Fibroblast of pulmonary artery (primary cell): ENCODE data around the gene ABCG1.

ENCODE experiments used
- DNase-seq: peaks from one replicate; pipeline ENCODE4 v3.0.0-alpha.2; 2010; ENCODE audit warnings: low read depth
- H3K4me3 ChIP-seq: replicated peaks from 2 replicates; pipeline ENCODE4 v1.5.1; 2011; ENCODE audit warnings: low read depth, mild to moderate bottlenecking, control low read depth, low read length, moderate library complexity
- CTCF ChIP-seq: IDR thresholded peaks from 2 replicates; pipeline ENCODE4 v1.5.1; 2011; ENCODE audit warnings: mild to moderate bottlenecking, control low read depth, low read length, inconsistent platforms; ENCODE audit errors: missing control alignments

Gene ABCG1

GRCh38 chr21:42316891-42317290 is 98.0 kb downstream of the ABCG1 start:
- no peak for DNase-seq
- no peak overlapping the region for H3K4me3 ChIP-seq
- TF ChIP-seq CTCF: no peak

- no peak overlapping the region for H3K4me3 ChIP-seq
- DNase-seq: no peak
- TF ChIP-seq CTCF: no peak
Measured at GRCh38 chr21:42317341-42317741, 98.4 kb downstream of the ABCG1 start.

GRCh38 chr21:42317826-42318746 is 99.1 kb downstream of the ABCG1 start:
- no peak for TF ChIP-seq CTCF
- H3K4me3 ChIP-seq: no peak overlapping the region
- DNase-seq: no peak

- H3K4me3 ChIP-seq: no peak overlapping the region
- TF ChIP-seq CTCF: no peak
- DNase-seq: no peak
Measured at GRCh38 chr21:42319376-42319775, 100.4 kb downstream of the ABCG1 start.

- TF ChIP-seq CTCF: no peak
- no peak overlapping the region for H3K4me3 ChIP-seq
- no peak for DNase-seq
Measured at GRCh38 chr21:42319851-42320572, 101.1 kb downstream of the ABCG1 start.

GRCh38 chr21:42320791-42321190 is 101.9 kb downstream of the ABCG1 start:
- TF ChIP-seq CTCF: no peak
- no peak overlapping the region for H3K4me3 ChIP-seq
- DNase-seq: no peak
